DND-41 (cell line): Measurements from ENCODE around the gene OR8I2.

Source experiments
- EZH2 ChIP-seq: IDR thresholded peaks from 3 replicates; pipeline ENCODE4 v1.6.1; 2012; ENCODE audit warnings: borderline replicate concordance, low read depth, mild to moderate bottlenecking, moderate library complexity, low read length, inconsistent platforms; ENCODE audit not compliant: severe bottlenecking
- TF ChIP-seq, protein P1 (sequence below): IDR thresholded peaks from 2 replicates; pipeline ENCODE4 v1.5.1; 2012; ENCODE audit warnings: borderline replicate concordance, low read length, moderate library complexity, mild to moderate bottlenecking; ENCODE audit not compliant: poor library complexity, severe bottlenecking; ENCODE audit errors: extremely low read depth

DNA sequence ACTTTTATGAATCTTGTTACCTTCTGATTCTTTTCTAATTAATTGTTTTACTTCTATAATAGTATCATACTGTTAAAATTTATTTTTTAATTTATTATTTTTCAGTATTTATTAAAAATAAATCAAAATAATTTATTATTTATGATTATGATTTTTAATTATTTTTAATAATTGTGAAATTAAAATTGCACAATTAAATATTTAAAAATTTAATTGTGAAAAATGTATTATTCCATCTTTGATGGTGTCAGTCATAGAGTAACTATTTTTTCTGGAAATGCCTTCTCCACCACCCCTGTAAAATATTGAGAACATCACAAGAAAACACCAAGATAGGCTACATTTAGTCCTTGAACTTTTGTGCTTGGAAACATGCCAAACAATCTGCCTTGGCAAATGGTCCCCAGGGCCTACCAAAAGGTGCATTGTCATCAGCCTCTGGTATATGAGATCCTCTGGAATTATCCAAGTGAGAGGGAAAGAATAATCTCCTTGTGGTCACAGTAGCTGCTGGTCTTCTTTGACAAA, 10.2 kb downstream of the OR8I2 start, which contains the start of gene OR8H2:
- TF ChIP-seq, protein P1, sequence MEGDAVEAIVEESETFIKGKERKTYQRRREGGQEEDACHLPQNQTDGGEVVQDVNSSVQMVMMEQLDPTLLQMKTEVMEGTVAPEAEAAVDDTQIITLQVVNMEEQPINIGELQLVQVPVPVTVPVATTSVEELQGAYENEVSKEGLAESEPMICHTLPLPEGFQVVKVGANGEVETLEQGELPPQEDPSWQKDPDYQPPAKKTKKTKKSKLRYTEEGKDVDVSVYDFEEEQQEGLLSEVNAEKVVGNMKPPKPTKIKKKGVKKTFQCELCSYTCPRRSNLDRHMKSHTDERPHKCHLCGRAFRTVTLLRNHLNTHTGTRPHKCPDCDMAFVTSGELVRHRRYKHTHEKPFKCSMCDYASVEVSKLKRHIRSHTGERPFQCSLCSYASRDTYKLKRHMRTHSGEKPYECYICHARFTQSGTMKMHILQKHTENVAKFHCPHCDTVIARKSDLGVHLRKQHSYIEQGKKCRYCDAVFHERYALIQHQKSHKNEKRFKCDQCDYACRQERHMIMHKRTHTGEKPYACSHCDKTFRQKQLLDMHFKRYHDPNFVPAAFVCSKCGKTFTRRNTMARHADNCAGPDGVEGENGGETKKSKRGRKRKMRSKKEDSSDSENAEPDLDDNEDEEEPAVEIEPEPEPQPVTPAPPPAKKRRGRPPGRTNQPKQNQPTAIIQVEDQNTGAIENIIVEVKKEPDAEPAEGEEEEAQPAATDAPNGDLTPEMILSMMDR = no peak
- no peak for TF ChIP-seq EZH2
